ENCODE results near the gene HEXIM1.

Gene HEXIM1

DNA sequence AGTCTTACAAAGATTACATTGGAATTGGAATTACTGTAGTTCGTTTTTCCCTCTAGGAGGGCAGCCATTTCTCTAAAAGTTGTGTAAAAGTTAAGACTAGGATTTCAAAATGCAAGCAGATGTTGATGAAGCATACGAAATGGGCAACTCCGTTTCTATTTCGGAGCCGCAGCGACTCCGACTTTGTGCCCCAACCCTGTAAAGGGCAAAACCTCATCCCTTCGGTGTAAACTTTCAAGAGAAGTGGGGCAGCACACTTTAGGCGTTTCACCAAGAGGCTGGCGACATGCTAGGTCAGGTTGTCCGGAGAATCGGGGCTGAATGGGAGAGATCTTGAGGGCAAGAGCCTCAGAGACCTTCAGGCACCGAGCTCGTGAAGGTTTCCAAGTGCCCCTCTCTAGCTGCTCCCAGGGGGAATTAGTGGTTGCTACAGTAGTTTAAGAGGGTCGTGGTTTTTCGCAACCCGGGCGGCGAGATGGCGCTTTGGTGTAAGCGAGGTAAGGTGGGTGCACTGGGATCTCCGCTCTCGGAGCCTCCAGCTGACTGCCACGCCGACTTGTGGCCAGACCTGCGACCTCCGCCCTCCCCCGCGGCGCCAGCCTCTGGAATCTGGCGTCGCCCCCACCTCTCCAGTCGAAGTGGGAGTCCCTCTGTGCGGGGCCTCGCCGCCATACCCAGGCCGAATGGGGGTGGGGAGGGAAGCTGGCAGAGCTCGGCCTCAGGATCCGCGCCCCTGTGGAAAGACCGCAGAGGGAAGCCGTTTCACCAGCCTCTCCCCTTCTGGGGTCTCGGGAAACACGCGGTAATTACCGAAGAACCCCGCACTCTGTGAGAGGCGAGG, 12.4 kb downstream of the HEXIM1 start:
- Histone ChIP-seq H3K4me3 (ENCODE audit: low read length) (peak overlapping the region; percentile 84), H3K36me3 (ENCODE audit: control insufficient read depth, insufficient read depth, low read length) (no peaks in the 10 kb centered on the region), H3K4me1 (ENCODE audit: control insufficient read depth, insufficient read depth, low read length) (peaks cover 29% of the 10 kb centered on the region), H3K9ac (ENCODE audit: low read length) (peak overlapping the region; percentile 99), H3K27me3 (ENCODE audit: control insufficient read depth, insufficient read depth, low read length) (no peaks in the 10 kb centered on the region), H3K9me3 (ENCODE audit: control insufficient read depth, low read length) (no peaks in the 10 kb centered on the region)

DNA sequence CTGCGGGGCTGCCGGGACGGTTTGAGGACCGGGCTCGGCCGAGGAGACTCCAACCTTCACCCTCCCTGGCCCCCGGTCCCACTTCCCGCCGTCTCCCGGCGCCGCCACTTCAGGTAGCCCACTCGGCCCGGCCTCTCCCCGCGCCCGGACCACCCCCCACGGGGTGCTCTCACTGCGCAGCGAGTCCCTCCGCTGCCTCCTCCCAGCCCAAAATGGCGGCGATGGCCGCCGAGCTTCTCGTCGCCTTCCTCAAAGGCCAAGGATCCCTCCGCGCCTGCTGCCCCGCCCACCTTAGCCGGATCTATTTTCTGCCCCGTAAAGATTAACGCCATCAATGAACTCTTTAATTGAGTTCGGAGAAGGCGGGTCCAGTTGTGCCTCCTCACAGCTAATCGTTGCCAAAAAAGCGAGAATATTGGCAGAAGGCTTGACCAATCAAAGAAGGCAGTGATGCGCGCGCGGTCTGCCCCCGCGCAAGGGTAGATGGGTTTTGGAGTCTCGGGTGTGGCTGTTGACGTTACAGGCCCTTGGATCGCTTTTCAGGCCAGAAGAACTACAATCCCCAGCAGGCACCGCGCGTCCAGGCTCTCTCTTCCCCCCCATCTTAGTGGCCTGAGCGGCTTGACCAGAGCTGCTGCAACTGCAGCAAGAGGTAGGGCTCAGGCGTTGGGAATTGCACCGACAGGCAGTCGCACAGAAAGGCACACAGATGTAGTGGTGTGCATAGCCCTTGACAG, 13.2 kb downstream of the HEXIM1 start, which contains the start of gene HEXIM2:
TSS of gene HEXIM2 (plus strand) at position 588 of the 737 bp plus-strand sequence. CDS start 919 bp downstream, outside the sequence.
- Histone ChIP-seq H3K4me1 (ENCODE audit: control insufficient read depth, insufficient read depth, low read length) (peaks cover 29% of the 10 kb centered on the region), H3K4me3 (ENCODE audit: low read length) (peak within 1 kb of the TSS; percentile 84), H3K36me3 (ENCODE audit: control insufficient read depth, insufficient read depth, low read length) (no peaks in the 10 kb centered on the region), H3K27me3 (ENCODE audit: control insufficient read depth, insufficient read depth, low read length) (no peaks in the 10 kb centered on the region), H3K9me3 (ENCODE audit: control insufficient read depth, low read length) (no peaks in the 10 kb centered on the region), H3K9ac (ENCODE audit: low read length) (peak within 1 kb of the TSS; percentile 99)

- Histone ChIP-seq H3K4me3 (ENCODE audit: low read length) (peak overlapping the region; percentile 32), H3K36me3 (ENCODE audit: control insufficient read depth, insufficient read depth, low read length) (no peaks in the 10 kb centered on the region), H3K9me3 (ENCODE audit: control insufficient read depth, low read length) (no peaks in the 10 kb centered on the region), H3K4me1 (ENCODE audit: control insufficient read depth, insufficient read depth, low read length) (peaks cover 29% of the 10 kb centered on the region), H3K27me3 (ENCODE audit: control insufficient read depth, insufficient read depth, low read length) (no peaks in the 10 kb centered on the region), H3K9ac (ENCODE audit: low read length) (no peak overlapping the region)
These were observed 13.9 kb downstream of the HEXIM1 start for GRCh38 chr17:45162025-45162687.

- Histone ChIP-seq H3K4me3 (ENCODE audit: low read length) (no peak overlapping the region), H3K9ac (ENCODE audit: low read length) (no peak overlapping the region), H3K4me1 (ENCODE audit: control insufficient read depth, insufficient read depth, low read length) (peaks cover 18% of the 10 kb centered on the region), H3K9me3 (ENCODE audit: control insufficient read depth, low read length) (no peaks in the 10 kb centered on the region), H3K27me3 (ENCODE audit: control insufficient read depth, insufficient read depth, low read length) (no peaks in the 10 kb centered on the region), H3K36me3 (ENCODE audit: control insufficient read depth, insufficient read depth, low read length) (no peaks in the 10 kb centered on the region)
These were observed 16.5 kb downstream of the HEXIM1 start for GRCh38 chr17:45164734-45165269.

DNA sequence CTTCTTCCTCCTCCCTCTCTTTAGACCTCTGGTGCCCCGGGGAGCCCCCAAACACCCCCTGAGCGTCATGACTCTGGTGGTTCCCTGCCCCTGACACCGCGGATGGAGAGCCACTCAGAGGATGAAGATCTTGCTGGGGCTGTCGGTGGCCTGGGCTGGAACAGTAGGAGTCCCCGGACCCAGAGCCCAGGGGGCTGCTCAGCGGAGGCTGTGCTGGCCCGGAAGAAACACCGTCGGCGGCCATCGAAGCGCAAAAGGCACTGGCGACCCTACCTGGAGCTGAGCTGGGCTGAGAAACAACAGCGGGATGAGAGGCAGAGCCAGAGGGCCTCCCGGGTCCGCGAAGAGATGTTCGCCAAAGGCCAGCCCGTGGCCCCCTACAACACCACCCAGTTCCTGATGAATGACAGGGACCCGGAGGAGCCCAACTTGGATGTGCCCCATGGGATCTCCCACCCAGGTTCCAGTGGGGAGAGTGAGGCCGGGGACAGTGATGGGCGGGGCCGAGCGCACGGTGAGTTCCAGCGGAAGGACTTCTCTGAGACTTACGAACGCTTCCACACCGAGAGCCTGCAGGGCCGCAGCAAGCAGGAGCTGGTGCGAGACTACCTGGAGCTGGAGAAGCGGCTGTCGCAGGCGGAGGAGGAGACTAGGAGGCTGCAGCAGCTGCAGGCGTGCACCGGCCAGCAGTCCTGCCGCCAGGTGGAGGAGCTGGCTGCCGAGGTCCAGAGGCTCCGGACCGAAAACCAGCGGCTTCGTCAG, 20.9 kb downstream of the HEXIM1 start:
- no peak overlapping the region for H3K9ac ChIP-seq (ENCODE audit: low read length)
- H3K27me3 ChIP-seq (ENCODE audit: control insufficient read depth, insufficient read depth, low read length): no peaks in the 10 kb centered on the region
- no peak overlapping the region for H3K4me3 ChIP-seq (ENCODE audit: low read length)
- H3K4me1 ChIP-seq (ENCODE audit: control insufficient read depth, insufficient read depth, low read length): peaks cover 31% of the 10 kb centered on the region
- no peaks in the 10 kb centered on the region for H3K36me3 ChIP-seq (ENCODE audit: control insufficient read depth, insufficient read depth, low read length)
- H3K9me3 ChIP-seq (ENCODE audit: control insufficient read depth, low read length): no peaks in the 10 kb centered on the region

- H3K4me1 ChIP-seq (ENCODE audit: control insufficient read depth, insufficient read depth, low read length): peaks cover 31% of the 10 kb centered on the region
- no peaks in the 10 kb centered on the region for H3K36me3 ChIP-seq (ENCODE audit: control insufficient read depth, insufficient read depth, low read length)
- no peak overlapping the region for H3K4me3 ChIP-seq (ENCODE audit: low read length)
- H3K9ac ChIP-seq (ENCODE audit: low read length): peak overlapping the region; percentile 6
- H3K9me3 ChIP-seq (ENCODE audit: control insufficient read depth, low read length): no peaks in the 10 kb centered on the region
- no peaks in the 10 kb centered on the region for H3K27me3 ChIP-seq (ENCODE audit: control insufficient read depth, insufficient read depth, low read length)
These were observed 22.1 kb downstream of the HEXIM1 start for GRCh38 chr17:45170280-45170930.

- H3K36me3 ChIP-seq (ENCODE audit: control insufficient read depth, insufficient read depth, low read length): no peaks in the 10 kb centered on the region
- H3K4me1 ChIP-seq (ENCODE audit: control insufficient read depth, insufficient read depth, low read length): peaks cover 33% of the 10 kb centered on the region
- peak overlapping the region; percentile 61 for H3K9ac ChIP-seq (ENCODE audit: low read length)
- no peaks in the 10 kb centered on the region for H3K9me3 ChIP-seq (ENCODE audit: control insufficient read depth, low read length)
- H3K27me3 ChIP-seq (ENCODE audit: control insufficient read depth, insufficient read depth, low read length): no peaks in the 10 kb centered on the region
- peak overlapping the region; percentile 25 for H3K4me3 ChIP-seq (ENCODE audit: low read length)
These were observed 22.7 kb downstream of the HEXIM1 start for GRCh38 chr17:45170931-45171337.

GRCh38 chr17:45171338-45172231, 23.3 kb downstream of the HEXIM1 start:
- Histone ChIP-seq H3K36me3 (ENCODE audit: control insufficient read depth, insufficient read depth, low read length) (no peaks in the 10 kb centered on the region), H3K9me3 (ENCODE audit: control insufficient read depth, low read length) (no peaks in the 10 kb centered on the region), H3K4me3 (ENCODE audit: low read length) (peak overlapping the region; percentile 25), H3K9ac (ENCODE audit: low read length) (peak overlapping the region; percentile 61), H3K4me1 (ENCODE audit: control insufficient read depth, insufficient read depth, low read length) (peaks cover 36% of the 10 kb centered on the region), H3K27me3 (ENCODE audit: control insufficient read depth, insufficient read depth, low read length) (no peaks in the 10 kb centered on the region)

DNA sequence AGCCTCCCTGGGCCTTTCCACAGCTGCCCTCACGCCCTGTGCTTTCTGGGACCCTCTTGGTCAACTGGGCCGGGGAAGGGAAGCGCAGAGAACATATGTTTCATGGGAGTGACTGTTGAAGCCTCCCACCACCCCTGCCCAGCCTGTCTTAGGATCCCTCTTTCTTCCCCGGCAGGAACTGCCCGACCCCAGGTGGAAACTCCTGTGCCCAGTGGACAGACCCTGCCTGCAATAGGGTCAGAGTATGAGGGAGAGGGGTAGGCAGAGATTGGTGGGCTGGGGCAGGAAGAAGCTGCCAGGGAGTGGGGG, 23.9 kb downstream of the HEXIM1 start:
- no peaks in the 10 kb centered on the region for H3K36me3 ChIP-seq (ENCODE audit: control insufficient read depth, insufficient read depth, low read length)
- H3K27me3 ChIP-seq (ENCODE audit: control insufficient read depth, insufficient read depth, low read length): no peaks in the 10 kb centered on the region
- no peaks in the 10 kb centered on the region for H3K9me3 ChIP-seq (ENCODE audit: control insufficient read depth, low read length)
- peak overlapping the region; percentile 61 for H3K9ac ChIP-seq (ENCODE audit: low read length)
- peaks cover 36% of the 10 kb centered on the region for H3K4me1 ChIP-seq (ENCODE audit: control insufficient read depth, insufficient read depth, low read length)
- H3K4me3 ChIP-seq (ENCODE audit: low read length): no peak overlapping the region

GRCh38 chr17:45172541-45173286, 24.4 kb downstream of the HEXIM1 start:
- Histone ChIP-seq H3K27me3 (ENCODE audit: control insufficient read depth, insufficient read depth, low read length) (no peaks in the 10 kb centered on the region), H3K4me3 (ENCODE audit: low read length) (peak overlapping the region; percentile 34)

More at GRCh38 chr17:45172541-45173286, 24.4 kb downstream of the HEXIM1 start:
- Histone ChIP-seq H3K9me3 (ENCODE audit: control insufficient read depth, low read length) (no peaks in the 10 kb centered on the region), H3K36me3 (ENCODE audit: control insufficient read depth, insufficient read depth, low read length) (no peaks in the 10 kb centered on the region), H3K4me1 (ENCODE audit: control insufficient read depth, insufficient read depth, low read length) (peaks cover 36% of the 10 kb centered on the region), H3K9ac (ENCODE audit: low read length) (peak overlapping the region; percentile 61)

Measured in mucosa of stomach (tissue), 1 donor.